Fibroblast of lung (primary cell): Measurements from ENCODE around the gene RASA3. TPM values are rescaled to one million over a fixed set of nuclear protein-coding genes. Genes with fewer than 3 reads are reported as not detected.

Experiments used
- DNase-seq, 2 donors: peaks; one replicate each; pipeline versions ENCODE4 v3.0.0 to v3.0.0-alpha.2; 2010; ENCODE audit warnings: low read depth in 2 of 2
- H2AFZ ChIP-seq: 2 replicates; pipeline ENCODE4 v1.5.1; 2012; ENCODE audit warnings: low read length, control low read depth, inconsistent platforms
- H3K27ac ChIP-seq: 2 replicates; pipeline ENCODE4 v1.5.1; 2011; ENCODE audit warnings: low read length, control low read depth; ENCODE audit not compliant: insufficient read depth
- H3K27me3 ChIP-seq: 2 replicates; pipeline ENCODE4 v1.5.1; 2011; ENCODE audit warnings: mild to moderate bottlenecking, low read length; ENCODE audit not compliant: control insufficient read depth, insufficient read depth
- H3K36me3 ChIP-seq: 2 replicates; pipeline ENCODE4 v1.5.1; 2011; ENCODE audit warnings: low read length; ENCODE audit not compliant: control insufficient read depth, insufficient read depth
- H3K4me1 ChIP-seq: 2 replicates; pipeline ENCODE4 v1.5.1; 2011; ENCODE audit warnings: low read length; ENCODE audit not compliant: control insufficient read depth, insufficient read depth; ENCODE audit errors: extremely low read depth
- H3K4me2 ChIP-seq: 2 replicates; pipeline ENCODE4 v1.5.1; 2011; ENCODE audit warnings: low read length, control low read depth; ENCODE audit not compliant: insufficient read depth; ENCODE audit errors: extremely low read depth
- H3K4me3 ChIP-seq, 4 experiments: fragments of 200-600 bp in 1 of 4; sonication (generic) in 1 of 4; replicated peaks in 1 of 4; 2 replicates each; pipeline ENCODE4 v1.5.1; 2011 to 2016; ENCODE audit warnings: low read length in 4 of 4, low read depth in 3 of 4, mild to moderate bottlenecking in 3 of 4, control low read depth in 2 of 4, inconsistent platforms in 1 of 4, mixed read lengths in 1 of 4; ENCODE audit not compliant: insufficient read depth in 1 of 4; ENCODE audit errors: control extremely low read depth in 1 of 4
- H3K79me2 ChIP-seq: 2 replicates; pipeline ENCODE4 v1.5.1; 2012; ENCODE audit warnings: mild to moderate bottlenecking, low read length, inconsistent platforms; ENCODE audit not compliant: control insufficient read depth, insufficient read depth
- H3K9ac ChIP-seq: 2 replicates; pipeline ENCODE4 v1.5.1; 2011; ENCODE audit warnings: mild to moderate bottlenecking, low read length, control low read depth; ENCODE audit not compliant: insufficient read depth
- H3K9me3 ChIP-seq: 2 replicates; pipeline ENCODE4 v1.5.1; 2012; ENCODE audit warnings: low read depth, low read length; ENCODE audit not compliant: control insufficient read depth, insufficient read depth
- H4K20me1 ChIP-seq: 2 replicates; pipeline ENCODE4 v1.5.1; 2011; ENCODE audit warnings: low read length; ENCODE audit not compliant: control insufficient read depth, insufficient read depth; ENCODE audit errors: extremely low read depth
- EZH2 ChIP-seq: IDR thresholded peaks from 2 replicates; pipeline ENCODE4 v1.5.1; 2012; ENCODE audit warnings: low read length, control low read depth, mild to moderate bottlenecking; ENCODE audit errors: missing control alignments
- polyA plus RNA-seq, 2 donors: library from polyadenylated mRNA; depleted of rRNA in 1 of 2; stranded (reverse) in 1 of 2; unstranded in 1 of 2; fragments of >200 nt; gene quantifications; 2 replicates each; pipeline ENCODE4 v1.2.1, GENCODE V29; 2011 to 2012; ENCODE audit warnings: missing spikeins in 1 of 2
- total RNA-seq: library from RNA; depleted of rRNA; stranded (reverse); fragments of >200 nt; gene quantifications from 2 replicates; pipeline ENCODE4 v1.2.1, GENCODE V29; 2014
- TF ChIP-seq, protein P1 (sequence below), 2 donors: IDR thresholded peaks in 1 of 2; conservative IDR thresholded peaks in 1 of 2; 1 replicate in 1 of 2; 2 replicates in 1 of 2; pipeline ENCODE4 v1.5.1; 2011 to 2012; ENCODE audit warnings: low read length in 2 of 2, control low read depth in 1 of 2, inconsistent platforms in 1 of 2, low read depth in 1 of 2, mild to moderate bottlenecking in 1 of 2

The RASA3 gene
- total and polyA plus RNA-seq, 2 donors (not counting 1 experiment from before 2014, with no cell fraction given), result 26.6 to 31.1 TPM

DNA sequence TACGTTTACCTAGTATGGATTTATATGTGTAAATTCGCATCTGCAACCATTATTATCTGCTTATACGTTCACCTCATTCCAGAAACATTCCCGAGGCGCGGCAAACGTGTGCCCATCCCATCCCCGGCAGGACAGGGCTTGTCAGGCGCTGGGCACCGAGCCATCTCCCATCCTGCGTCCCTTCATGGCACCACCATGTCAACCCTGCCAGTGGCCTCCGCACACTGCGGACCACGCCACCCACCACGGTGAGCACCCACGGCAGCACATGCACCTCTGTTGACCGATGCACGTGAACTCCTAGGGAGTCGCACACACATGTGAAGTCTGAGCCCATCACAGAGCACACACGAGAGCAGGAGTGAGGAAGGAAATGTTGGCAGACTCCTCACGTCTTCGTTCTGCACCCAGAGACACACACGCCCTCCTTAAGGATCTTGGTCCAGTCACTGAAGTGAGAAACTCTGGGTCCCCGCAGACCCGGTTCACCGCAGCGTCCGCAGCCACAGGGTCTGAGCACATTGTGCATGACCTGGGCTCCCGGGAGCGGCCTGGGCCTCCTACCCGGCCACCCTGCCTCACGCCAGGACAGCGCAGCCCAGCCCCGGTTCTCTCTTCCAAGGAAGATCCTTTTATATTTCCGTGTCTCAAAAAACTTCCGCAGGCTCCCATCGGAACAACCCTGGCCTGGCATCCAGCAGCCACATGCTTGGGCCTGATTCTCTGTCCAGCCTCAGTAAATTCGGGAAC is 90.2 kb downstream of the RASA3 start:
- H3K27ac ChIP-seq, result no peak overlapping the region
- no peak for DNase-seq
- no peak overlapping the region for H3K9ac ChIP-seq
- no peak overlapping the region for H3K4me3 ChIP-seq
- H3K9me3 ChIP-seq, result no peaks in the 10 kb centered on the region
- peaks cover 78% of the 10 kb centered on the region for H3K79me2 ChIP-seq
- peaks cover 15% of the 10 kb centered on the region for H3K36me3 ChIP-seq
- no peaks in the 10 kb centered on the region for H3K27me3 ChIP-seq
- H3K4me1 ChIP-seq, result peaks cover 16% of the 10 kb centered on the region
- no peak overlapping the region for H3K4me2 ChIP-seq
- H4K20me1 ChIP-seq, result no peaks in the 10 kb centered on the region
- H2AFZ ChIP-seq, result no peak overlapping the region
- TF ChIP-seq, protein P1, sequence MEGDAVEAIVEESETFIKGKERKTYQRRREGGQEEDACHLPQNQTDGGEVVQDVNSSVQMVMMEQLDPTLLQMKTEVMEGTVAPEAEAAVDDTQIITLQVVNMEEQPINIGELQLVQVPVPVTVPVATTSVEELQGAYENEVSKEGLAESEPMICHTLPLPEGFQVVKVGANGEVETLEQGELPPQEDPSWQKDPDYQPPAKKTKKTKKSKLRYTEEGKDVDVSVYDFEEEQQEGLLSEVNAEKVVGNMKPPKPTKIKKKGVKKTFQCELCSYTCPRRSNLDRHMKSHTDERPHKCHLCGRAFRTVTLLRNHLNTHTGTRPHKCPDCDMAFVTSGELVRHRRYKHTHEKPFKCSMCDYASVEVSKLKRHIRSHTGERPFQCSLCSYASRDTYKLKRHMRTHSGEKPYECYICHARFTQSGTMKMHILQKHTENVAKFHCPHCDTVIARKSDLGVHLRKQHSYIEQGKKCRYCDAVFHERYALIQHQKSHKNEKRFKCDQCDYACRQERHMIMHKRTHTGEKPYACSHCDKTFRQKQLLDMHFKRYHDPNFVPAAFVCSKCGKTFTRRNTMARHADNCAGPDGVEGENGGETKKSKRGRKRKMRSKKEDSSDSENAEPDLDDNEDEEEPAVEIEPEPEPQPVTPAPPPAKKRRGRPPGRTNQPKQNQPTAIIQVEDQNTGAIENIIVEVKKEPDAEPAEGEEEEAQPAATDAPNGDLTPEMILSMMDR (conservative IDR thresholded peaks at IDR 0.05 in 1 of 2, IDR thresholded peaks at IDR 0.05 in 1 of 2; ENCODE audit: low read depth in 1 of 2, low read length in 2 of 2), result no peak
- TF ChIP-seq EZH2, result no peak

DNA sequence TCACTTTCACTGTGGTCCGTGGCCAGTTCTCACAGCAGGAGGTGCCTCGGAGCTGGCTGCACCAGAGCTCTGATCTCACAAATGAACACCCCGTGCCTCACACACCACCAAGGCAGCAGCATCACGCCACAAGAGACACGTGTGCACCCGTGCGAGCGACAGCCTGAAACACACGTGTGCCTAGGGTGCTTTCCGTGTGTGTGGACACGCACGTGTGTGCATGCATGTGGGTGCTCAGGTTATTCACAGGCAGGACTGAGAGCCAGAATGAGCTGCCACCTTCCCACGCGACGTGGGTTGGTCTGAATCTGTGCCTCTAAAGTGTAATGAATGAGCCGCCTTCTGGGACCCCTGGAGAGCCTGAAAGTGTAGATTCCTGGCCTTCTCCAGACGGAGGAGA is 90.9 kb downstream of the RASA3 start:
- H3K27me3 ChIP-seq, result no peaks in the 10 kb centered on the region
- H3K27ac ChIP-seq, result no peak overlapping the region
- H3K36me3 ChIP-seq, result peaks cover 17% of the 10 kb centered on the region
- no peaks in the 10 kb centered on the region for H4K20me1 ChIP-seq
- H3K4me3 ChIP-seq, result no peak overlapping the region
- H3K4me2 ChIP-seq, result no peak overlapping the region
- no peak overlapping the region for H3K9ac ChIP-seq
- H3K9me3 ChIP-seq, result no peaks in the 10 kb centered on the region
- TF ChIP-seq EZH2, result no peak
- TF ChIP-seq, protein P1 (conservative IDR thresholded peaks at IDR 0.05 in 1 of 2, IDR thresholded peaks at IDR 0.05 in 1 of 2; ENCODE audit: low read depth in 1 of 2, low read length in 2 of 2), result no peak
- peaks cover 22% of the 10 kb centered on the region for H3K4me1 ChIP-seq
- no peak for DNase-seq
- peaks cover 79% of the 10 kb centered on the region for H3K79me2 ChIP-seq
- H2AFZ ChIP-seq, result no peak overlapping the region

DNA sequence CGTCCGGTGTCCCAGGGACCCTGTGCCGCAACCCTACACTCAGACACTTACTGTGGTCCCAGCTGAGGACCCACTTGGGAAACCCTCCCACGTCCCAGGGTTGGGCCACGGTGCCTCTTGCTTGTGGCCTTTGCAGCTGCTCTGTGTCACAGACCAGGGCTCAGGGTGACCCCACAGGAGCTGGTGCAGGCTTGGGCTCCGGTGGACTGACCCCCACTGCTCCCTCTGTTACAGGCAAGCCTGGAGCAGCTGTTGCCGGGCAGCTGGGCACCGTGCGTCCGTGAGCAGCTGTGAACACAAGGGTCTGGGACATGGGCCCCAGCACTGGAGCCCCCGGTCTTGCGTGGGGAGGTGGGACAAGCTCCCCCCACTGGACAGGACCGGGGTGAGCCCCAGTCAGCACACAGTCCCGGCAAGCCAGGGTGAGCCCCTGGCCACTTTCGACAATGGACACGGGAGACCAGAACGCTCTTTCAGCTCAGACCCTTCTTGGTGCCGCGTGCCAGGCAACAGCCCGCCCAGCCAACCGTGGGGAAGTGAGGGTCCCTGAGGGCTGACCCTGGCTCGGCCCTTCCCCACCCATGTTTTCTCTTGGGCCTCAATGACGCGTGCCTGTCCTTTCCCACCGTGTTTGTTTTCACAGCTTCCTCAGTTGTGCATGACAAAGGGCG is 92.8 kb downstream of the RASA3 start:
- Histone ChIP-seq H3K9ac (no peak overlapping the region), H4K20me1 (no peaks in the 10 kb centered on the region), H3K79me2 (peaks cover 80% of the 10 kb centered on the region), H3K27me3 (no peaks in the 10 kb centered on the region), H3K4me1 (peaks cover 28% of the 10 kb centered on the region), H3K4me2 (no peak overlapping the region), H3K27ac (no peak overlapping the region), H3K4me3 (no peak overlapping the region), H2AFZ (no peak overlapping the region), H3K36me3 (peaks cover 20% of the 10 kb centered on the region), H3K9me3 (no peaks in the 10 kb centered on the region)
- DNase-seq, result no peak
- no peak for TF ChIP-seq EZH2
- TF ChIP-seq, protein P1 (conservative IDR thresholded peaks at IDR 0.05 in 1 of 2, IDR thresholded peaks at IDR 0.05 in 1 of 2; ENCODE audit: low read depth in 1 of 2, low read length in 2 of 2), result no peak
